ENCODE measurements around the gene INAFM1.

Gene INAFM1

GRCh38 chr19:47312366-47313006 is 37.8 kb downstream of the INAFM1 start:
- DNase-seq = no peak

DNA sequence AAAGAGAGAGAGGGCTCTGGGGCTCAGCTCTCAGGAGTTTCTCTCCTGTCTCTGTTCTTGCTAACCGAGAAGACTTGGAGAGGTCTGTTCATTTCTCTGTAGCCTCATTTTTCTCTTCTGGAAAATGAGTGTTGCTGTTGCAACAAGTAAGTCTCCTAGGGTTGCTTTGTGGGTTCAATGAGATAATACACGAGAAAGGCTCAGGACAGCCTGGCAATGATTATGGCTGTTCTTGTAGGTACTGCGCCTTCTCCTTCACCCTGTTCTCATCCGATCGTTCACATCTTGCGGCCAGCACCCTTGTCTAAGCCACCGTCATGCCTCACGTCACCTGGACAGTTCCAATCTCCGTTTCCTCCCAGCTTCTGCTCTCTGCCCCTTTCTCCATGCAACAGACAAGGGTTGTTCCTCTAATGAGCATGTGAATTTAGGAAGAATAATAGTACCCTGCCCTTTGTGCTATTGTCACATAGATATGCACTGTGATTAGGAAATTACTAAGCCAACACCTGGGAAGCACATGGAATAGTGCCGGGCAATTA is 39.1 kb downstream of the INAFM1 start:
- DNase-seq = no peak

DNA sequence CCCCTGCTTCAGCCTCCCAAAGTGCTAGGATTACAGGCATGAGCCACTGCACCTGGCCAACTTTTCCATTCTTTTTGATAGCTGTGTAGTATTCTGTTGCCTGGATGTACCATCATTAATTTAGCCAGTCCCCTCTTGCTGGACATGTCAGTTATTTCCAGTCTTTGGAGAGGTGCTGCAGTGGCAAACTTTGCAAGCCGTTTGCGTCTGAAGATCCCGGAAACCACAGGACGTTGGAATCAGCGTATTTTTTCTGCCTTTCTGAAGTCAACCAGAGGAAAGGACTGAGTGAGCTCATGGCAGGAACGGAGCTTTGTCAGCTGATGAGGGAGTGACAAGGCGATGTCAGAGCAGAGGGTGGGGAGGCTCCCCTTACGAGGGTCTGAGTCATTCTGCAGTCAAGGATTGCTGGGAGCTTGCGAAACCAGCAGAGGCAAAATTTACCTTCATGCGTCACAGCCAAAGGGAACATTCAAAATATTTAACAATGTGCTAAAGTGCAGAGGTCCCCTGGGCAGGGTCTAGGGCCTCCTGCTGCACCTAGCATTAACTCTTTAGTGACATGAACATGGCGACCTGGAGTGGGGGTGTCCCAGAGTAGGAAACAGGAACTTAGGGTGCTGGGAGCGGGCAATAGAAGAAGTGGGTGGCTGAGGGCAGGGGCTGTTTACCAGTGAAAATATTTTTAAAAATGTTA is 40.6 kb downstream of the INAFM1 start:
- DNase-seq = no peak

- no peak for DNase-seq
Observed at GRCh38 chr19:47316513-47316912, 41.8 kb downstream of the INAFM1 start.

DNA sequence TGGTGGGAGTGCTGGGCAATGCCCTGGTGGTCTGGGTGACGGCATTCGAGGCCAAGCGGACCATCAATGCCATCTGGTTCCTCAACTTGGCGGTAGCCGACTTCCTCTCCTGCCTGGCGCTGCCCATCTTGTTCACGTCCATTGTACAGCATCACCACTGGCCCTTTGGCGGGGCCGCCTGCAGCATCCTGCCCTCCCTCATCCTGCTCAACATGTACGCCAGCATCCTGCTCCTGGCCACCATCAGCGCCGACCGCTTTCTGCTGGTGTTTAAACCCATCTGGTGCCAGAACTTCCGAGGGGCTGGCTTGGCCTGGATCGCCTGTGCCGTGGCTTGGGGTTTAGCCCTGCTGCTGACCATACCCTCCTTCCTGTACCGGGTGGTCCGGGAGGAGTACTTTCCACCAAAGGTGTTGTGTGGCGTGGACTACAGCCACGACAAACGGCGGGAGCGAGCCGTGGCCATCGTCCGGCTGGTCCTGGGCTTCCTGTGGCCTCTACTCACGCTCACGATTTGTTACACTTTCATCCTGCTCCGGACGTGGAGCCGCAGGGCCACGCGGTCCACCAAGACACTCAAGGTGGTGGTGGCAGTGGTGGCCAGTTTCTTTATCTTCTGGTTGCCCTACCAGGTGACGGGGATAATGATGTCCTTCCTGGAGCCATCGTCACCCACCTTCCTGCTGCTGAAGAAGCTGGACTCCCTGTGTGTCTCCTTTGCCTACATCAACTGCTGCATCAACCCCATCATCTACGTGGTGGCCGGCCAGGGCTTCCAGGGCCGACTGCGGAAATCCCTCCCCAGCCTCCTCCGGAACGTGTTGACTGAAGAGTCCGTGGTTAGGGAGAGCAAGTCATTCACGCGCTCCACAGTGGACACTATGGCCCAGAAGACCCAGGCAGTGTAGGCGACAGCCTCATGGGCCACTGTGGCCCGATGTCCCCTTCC is 45.5 kb downstream of the INAFM1 start:
- DNase-seq = no peak

- no peak for DNase-seq
Observed at GRCh38 chr19:47321630-47322029, 46.9 kb downstream of the INAFM1 start.

- DNase-seq = no peak
Observed at GRCh38 chr19:47322058-47322457, 47.4 kb downstream of the INAFM1 start.

DNA sequence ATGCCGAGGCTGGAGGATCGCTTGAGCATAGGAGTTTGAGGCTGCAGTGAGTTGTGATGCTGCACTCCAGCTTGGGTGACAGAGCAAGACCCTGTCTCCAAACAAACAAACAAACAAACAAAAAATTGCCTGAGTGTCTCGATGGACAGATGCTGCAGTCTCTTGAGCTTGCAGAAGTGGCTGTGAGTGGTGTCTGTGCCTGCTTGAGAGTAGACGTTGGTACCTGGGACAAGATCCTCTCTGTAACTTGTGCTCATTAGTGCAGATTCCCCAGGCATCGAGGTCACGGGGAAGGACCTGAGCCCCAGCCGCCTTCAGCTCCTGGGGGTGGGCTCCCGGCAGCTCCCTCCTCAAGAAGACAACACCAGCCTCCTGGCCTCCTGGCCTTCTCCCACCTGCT is 48.7 kb downstream of the INAFM1 start:
- no peak for DNase-seq

- DNase-seq = no peak
Observed at GRCh38 chr19:47323872-47324271, 49.2 kb downstream of the INAFM1 start.

GRCh38 chr19:47324502-47324901 is 49.8 kb downstream of the INAFM1 start:
- DNase-seq = no peak

Measured in activated T-cell treated with anti-CD3 and anti-CD28 coated beads, Interleukin-2, amount 50 U/mL, for 1 hour (primary cell).